H1 (cell line): ENCODE data around the gene LDLRAD4. TPM values are rescaled to one million over a fixed set of nuclear protein-coding genes. Genes with fewer than 3 reads are reported as not detected.

ENCODE experiments used
- CTCF ChIA-PET: fragments of 300-600 bp; sonication (Branson Sonifier 250); formaldehyde crosslinking; loops from one replicate; lab custom pipeline; 2021; ENCODE audit not compliant: partially characterized antibody; lab: Charles Lee
- POLR2A ChIA-PET: fragments of 300-600 bp; sonication (Branson Sonifier 250); formaldehyde crosslinking; loops from one replicate; lab custom pipeline; 2021; ENCODE audit warnings: inconsistent platforms; ENCODE audit not compliant: partially characterized antibody; lab: Charles Lee
- DNase-seq, 2 experiments: peaks; one replicate each; pipeline versions ENCODE4 v3.0.0 to v3.0.0-alpha.2; 2010 to 2022; ENCODE audit warnings: low spot score in 2 of 2, low read depth in 1 of 2, mixed read lengths in 1 of 2
- FAIRE-seq: peaks from 2 replicates; lab custom pipeline; 2011; peaks lifted over from hg19 to GRCh38; lab: Jason Lieb, UNC
- H2AFZ ChIP-seq: 2 replicates; pipeline ENCODE4 v1.8.1; 2012; ENCODE audit warnings: low read length, inconsistent platforms
- H2AK5ac ChIP-seq: 2 replicates; pipeline ENCODE4 v1.6.1; 2013; ENCODE audit warnings: low read depth, low read length
- H2BK120ac ChIP-seq: replicated peaks from 2 replicates; pipeline ENCODE3; 2013; ENCODE audit warnings: low read depth, low read length, inconsistent platforms
- H2BK12ac ChIP-seq: 2 replicates; pipeline ENCODE4 v1.6.1; 2013; ENCODE audit warnings: low read depth, low read length
- H2BK15ac ChIP-seq: 2 replicates; pipeline ENCODE4 v1.6.1; 2013; ENCODE audit warnings: low read length
- H2BK20ac ChIP-seq: 2 replicates; pipeline ENCODE4 v1.6.1; 2013; ENCODE audit warnings: low read length
- H2BK5ac ChIP-seq: 2 replicates; pipeline ENCODE4 v1.6.1; 2013; ENCODE audit warnings: low read depth, low read length
- H3K14ac ChIP-seq: 2 replicates; pipeline ENCODE4 v1.6.1; 2013; ENCODE audit warnings: inconsistent platforms; ENCODE audit not compliant: insufficient read length
- H3K18ac ChIP-seq: 2 replicates; pipeline ENCODE4 v1.6.1; 2013; ENCODE audit warnings: low read length; ENCODE audit errors: extremely low read depth
- H3K23ac ChIP-seq: 2 replicates; pipeline ENCODE4 v1.6.1; 2013; ENCODE audit warnings: inconsistent platforms; ENCODE audit not compliant: insufficient read length
- H3K23me2 ChIP-seq: 2 replicates; pipeline ENCODE4 v1.6.1; 2013; ENCODE audit warnings: low read depth, low read length
- H3K27ac ChIP-seq: 2 replicates; pipeline ENCODE4 v1.6.1; 2011; ENCODE audit warnings: low read depth, low read length, inconsistent platforms
- H3K27me3 ChIP-seq, 4 experiments: replicated peaks in 1 of 4; 1 replicate in 1 of 4; 2 replicates in 3 of 4; pipeline versions ENCODE4 v1.6.1 to v1.8.1; 2011 to 2013; ENCODE audit warnings: low read length in 3 of 4, mild to moderate bottlenecking in 3 of 4, inconsistent platforms in 2 of 4, mixed read lengths in 2 of 4, moderate library complexity in 1 of 4; ENCODE audit not compliant: control insufficient read depth in 3 of 4, insufficient read depth in 3 of 4; ENCODE audit errors: extremely low read depth in 1 of 4
- H3K36me3 ChIP-seq, 4 experiments: 2 replicates each; pipeline versions ENCODE4 v1.6.1 to v1.8.1; 2011 to 2013; ENCODE audit warnings: mild to moderate bottlenecking in 4 of 4, low read length in 3 of 4, moderate library complexity in 2 of 4, control low read depth in 1 of 4, inconsistent platforms in 1 of 4; ENCODE audit not compliant: insufficient read depth in 4 of 4, control insufficient read depth in 2 of 4
- H3K4ac ChIP-seq: replicated peaks from 2 replicates; pipeline ENCODE3; 2013; ENCODE audit warnings: low read length, low read depth, mixed read lengths, inconsistent platforms; ENCODE audit not compliant: insufficient read length
- H3K4me1 ChIP-seq, 4 experiments: replicated peaks in 1 of 4; 1 replicate in 1 of 4; 2 replicates in 3 of 4; pipeline versions ENCODE4 v1.6.1 to v1.8.1; 2011 to 2013; ENCODE audit warnings: low read length in 3 of 4, inconsistent platforms in 2 of 4, mixed read lengths in 1 of 4; ENCODE audit not compliant: insufficient read depth in 4 of 4, control insufficient read depth in 3 of 4
- H3K4me2 ChIP-seq, 2 experiments: 2 replicates each; pipeline versions ENCODE4 v1.6.1 to v1.8.1; 2011 to 2013; ENCODE audit warnings: low read depth in 2 of 2, low read length in 2 of 2, control low read depth in 1 of 2, inconsistent platforms in 1 of 2, mild to moderate bottlenecking in 1 of 2; ENCODE audit not compliant: insufficient read depth in 1 of 2
- H3K4me3 ChIP-seq, 4 experiments: fragments of 200-600, 300-600 bp in 1 of 4; sonication (generic), shearing (Covaris generic), sonication (Bioruptor Twin) in 1 of 4; 2 replicates each; pipeline versions ENCODE4 v1.5.1 to v1.8.1; 2011 to 2016; ENCODE audit warnings: low read length in 4 of 4, low read depth in 3 of 4, control low read depth in 2 of 4, inconsistent platforms in 2 of 4, mild to moderate bottlenecking in 2 of 4, mixed read lengths in 1 of 4, moderate library complexity in 1 of 4; ENCODE audit not compliant: insufficient read depth in 2 of 4; ENCODE audit errors: extremely low read depth in 1 of 4
- H3K56ac ChIP-seq: replicated peaks from 2 replicates; pipeline ENCODE3; 2013; ENCODE audit warnings: low read depth, mild to moderate bottlenecking, mixed read lengths, low read length, inconsistent platforms; ENCODE audit not compliant: insufficient read length
- H3K79me1 ChIP-seq: 2 replicates; pipeline ENCODE4 v1.6.1; 2013; ENCODE audit warnings: low read depth, low read length, control low read depth
- H3K79me2 ChIP-seq, 2 experiments: 2 replicates each; pipeline versions ENCODE4 v1.6.1 to v1.8.1; 2012 to 2013; ENCODE audit warnings: low read length in 2 of 2, mild to moderate bottlenecking in 2 of 2, inconsistent platforms in 1 of 2; ENCODE audit not compliant: insufficient read depth in 2 of 2, control insufficient read depth in 1 of 2
- H3K9ac ChIP-seq, 4 experiments: replicated peaks in 1 of 4; 1 replicate in 1 of 4; 2 replicates in 3 of 4; pipeline versions ENCODE4 v1.6.1 to v1.8.1; 2011 to 2013; ENCODE audit warnings: low read depth in 3 of 4, low read length in 3 of 4, control low read depth in 2 of 4, mild to moderate bottlenecking in 2 of 4, moderate library complexity in 2 of 4, inconsistent platforms in 1 of 4; ENCODE audit errors: extremely low read depth in 1 of 4
- H3K9me3 ChIP-seq, 2 experiments: 2 replicates each; pipeline versions ENCODE4 v1.6.1 to v1.8.1; 2012 to 2013; ENCODE audit warnings: mild to moderate bottlenecking in 2 of 2, moderate library complexity in 2 of 2, control low read depth in 1 of 2, inconsistent platforms in 1 of 2, low read depth in 1 of 2, low read length in 1 of 2, mixed read lengths in 1 of 2; ENCODE audit not compliant: insufficient read depth in 2 of 2
- H4K20me1 ChIP-seq, 2 experiments: replicated peaks in 1 of 2; 2 replicates each; pipeline versions ENCODE3 to v1.8.1; 2011 to 2013; ENCODE audit warnings: inconsistent platforms in 2 of 2, low read length in 2 of 2, mild to moderate bottlenecking in 1 of 2; ENCODE audit not compliant: insufficient read depth in 2 of 2, control insufficient read depth in 1 of 2
- H4K5ac ChIP-seq: 2 replicates; pipeline ENCODE4 v1.6.1; 2013; ENCODE audit warnings: low read length, low read depth, mixed read lengths, inconsistent platforms; ENCODE audit not compliant: insufficient read length
- H4K8ac ChIP-seq: 2 replicates; pipeline ENCODE4 v1.8.0; 2013; ENCODE audit warnings: mild to moderate bottlenecking, moderate library complexity, low read length, inconsistent platforms; ENCODE audit not compliant: insufficient read depth; ENCODE audit errors: extremely low read depth
- H4K91ac ChIP-seq: replicated peaks from 2 replicates; pipeline ENCODE3; 2013; ENCODE audit warnings: low read length, mixed read lengths, inconsistent platforms; ENCODE audit not compliant: insufficient read length
- CBX5 ChIP-seq: fragments of 300-800, 300-1000 bp; sonication (generic); IDR thresholded peaks from 2 replicates; pipeline ENCODE4 v1.7.1; 2016; ENCODE audit warnings: antibody characterized with exemption, low read length, low read depth
- EGR1 ChIP-seq: IDR thresholded peaks from 2 replicates; pipeline ENCODE4 v1.6.1; 2011; ENCODE audit warnings: low read depth, low read length, borderline replicate concordance
- EP300 ChIP-seq, 2 experiments: IDR thresholded peaks; 1 replicate in 1 of 2; 2 replicates in 1 of 2; pipeline ENCODE4 v1.6.1; 2011 to 2012; ENCODE audit warnings: low read depth in 2 of 2, low read length in 2 of 2, mild to moderate bottlenecking in 2 of 2, borderline replicate concordance in 1 of 2, inconsistent platforms in 1 of 2, moderate library complexity in 1 of 2
- HDAC6 ChIP-seq: IDR thresholded peaks from one replicate; pipeline ENCODE4 v1.7.1; 2012; ENCODE audit warnings: low read depth, mild to moderate bottlenecking, inconsistent platforms, low read length, moderate library complexity
- KDM1A ChIP-seq: fragments of 200-600, 300-600 bp; sonication (generic); IDR thresholded peaks from 2 replicates; pipeline ENCODE4 v1.7.1; 2016; ENCODE audit warnings: mild to moderate bottlenecking, low read length, borderline replicate concordance
- PHF8 ChIP-seq: fragments of 200-600 bp; sonication (generic); conservative IDR thresholded peaks from 2 replicates; pipeline ENCODE4 v1.7.1; 2012; ENCODE audit warnings: low read depth, mild to moderate bottlenecking, inconsistent platforms, low read length, moderate library complexity
- POLR2A ChIP-seq, 2 experiments: IDR thresholded peaks; 1 replicate in 1 of 2; 2 replicates in 1 of 2; pipeline ENCODE4 v1.6.1; 2011; ENCODE audit warnings: low read depth in 2 of 2, low read length in 2 of 2, mild to moderate bottlenecking in 2 of 2; ENCODE audit errors: control extremely low read depth in 1 of 2
- RAD21 ChIP-seq, 2 experiments: IDR thresholded peaks in 1 of 2; conservative IDR thresholded peaks in 1 of 2; 2 replicates each; pipeline ENCODE4 v1.6.1; 2011; ENCODE audit warnings: low read depth in 2 of 2, low read length in 2 of 2, improper control_type of control experiment in 1 of 2, inconsistent platforms in 1 of 2, mild to moderate bottlenecking in 1 of 2, moderate library complexity in 1 of 2
- RNF2 ChIP-seq: fragments of 200-900, 300-1000 bp; sonication (generic); IDR thresholded peaks from 2 replicates; pipeline ENCODE4 v1.7.1; 2016; ENCODE audit warnings: borderline replicate concordance, low read depth, mild to moderate bottlenecking, antibody characterized with exemption, low read length; ENCODE audit not compliant: poor library complexity, severe bottlenecking; ENCODE audit errors: missing control alignments
- SIX5 ChIP-seq: IDR thresholded peaks from 2 replicates; pipeline ENCODE4 v1.6.1; 2011; ENCODE audit warnings: mild to moderate bottlenecking, low read depth, low read length
- SUZ12 ChIP-seq: fragments of 200-600 bp; sonication (generic); IDR thresholded peaks from 2 replicates; pipeline ENCODE4 v1.6.1; 2012; ENCODE audit warnings: mild to moderate bottlenecking, inconsistent platforms, low read length, moderate library complexity, mixed read lengths
- USF2 ChIP-seq: IDR thresholded peaks from 2 replicates; pipeline ENCODE4 v1.6.1; 2011; ENCODE audit warnings: low read length, improper control_type of control experiment
- YY1 ChIP-seq: IDR thresholded peaks from 2 replicates; pipeline ENCODE4 v1.6.1; 2011; ENCODE audit warnings: low read depth, mild to moderate bottlenecking, low read length
- WGBS, 2 experiments: shearing (Covaris generic) in 1 of 2; methylation state at CpG; one replicate each; pipeline versions ENCODE4 v1.1.6 to v1.1.7; 2013 to 2015; ENCODE audit warnings: low lambda C conversion rate in 2 of 2, mixed read lengths in 2 of 2, inconsistent platforms in 1 of 2, low coverage in 1 of 2, missing lambda C conversion rate in 1 of 2; ENCODE audit not compliant: insufficient replicate concordance in 2 of 2, insufficient coverage in 1 of 2, insufficient read length in 1 of 2; ENCODE audit errors: extremely low coverage in 1 of 2, missing lambda C conversion rate in 1 of 2; 5-methylcytosine and 5-hydroxymethylcytosine counted together
- polyA plus RNA-seq, 7 experiments: library from polyadenylated mRNA; depleted of rRNA in 3 of 7; stranded (reverse) in 5 of 7; unstranded in 2 of 7; fragments of >200 nt in 5 of 7; fragments of 200-250 nt in 2 of 7; gene quantifications; 1 replicate in 5 of 7; 2 replicates in 1 of 7; 4 replicates in 1 of 7; pipeline versions ENCODE4 v1.2.1 to v1.2.3, GENCODE V29; 2011 to 2013; ENCODE audit warnings: missing spikeins in 2 of 7, mixed read lengths in 2 of 7
- total RNA-seq: library from RNA; stranded (reverse); fragmentation: NEBNext Ultra II Directional; extraction: Animal tissue kit (Norgen Biotek cat#: 25700); gene quantifications from 2 replicates; pipeline ENCODE4 v1.2.1, GENCODE V29; 2021

The LDLRAD4 gene
- total and polyA plus RNA-seq, 2 of the 8 experiments (the other 6 are each of a cell fraction or from before 2014, with no cell fraction given): 0.77 to 1.4 TPM

DNA sequence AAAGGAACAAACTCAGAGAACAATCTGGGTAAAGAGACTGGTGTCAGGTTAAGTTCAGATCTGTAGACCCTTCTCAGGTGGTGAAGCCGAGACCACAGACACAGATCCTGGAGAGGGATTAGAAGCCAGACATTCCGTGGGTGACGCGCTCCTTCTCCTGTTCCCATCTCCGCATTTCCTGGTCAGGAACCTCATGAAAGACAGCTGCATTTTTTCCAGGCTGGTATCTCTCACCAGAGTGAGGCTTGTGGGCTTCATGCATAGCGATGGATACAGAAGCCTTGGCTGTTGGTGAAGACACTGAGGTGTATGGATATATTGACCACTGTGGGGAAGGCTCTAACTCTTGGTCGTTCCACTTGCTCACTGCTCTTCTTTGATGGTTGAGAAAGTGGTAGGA, 355.2 kb downstream of the LDLRAD4 start:
- Histone ChIP-seq H4K8ac (no peak overlapping the region), H4K20me1 (no peaks in the 10 kb centered on the region), H3K9me3 (no peaks in the 10 kb centered on the region), H2AFZ (no peak overlapping the region), H2BK12ac (no peak overlapping the region), H3K9ac (no peak overlapping the region), H2BK120ac (no peak overlapping the region), H3K27ac (no peak overlapping the region), H2BK20ac (no peak overlapping the region), H3K27me3 (no peaks in the 10 kb centered on the region), H3K14ac (no peak overlapping the region), H3K79me2 (no peaks in the 10 kb centered on the region), H3K23me2 (no peaks in the 10 kb centered on the region), H3K4me1 (no peaks in the 10 kb centered on the region), H2BK15ac (no peak overlapping the region), H3K18ac (no peak overlapping the region), H2AK5ac (no peak overlapping the region), H3K4me3 (no peak overlapping the region), H3K23ac (no peak overlapping the region), H3K56ac (no peak overlapping the region), H4K5ac (no peak overlapping the region), H2BK5ac (no peak overlapping the region), H3K79me1 (no peaks in the 10 kb centered on the region), H4K91ac (no peak overlapping the region), H3K4me2 (no peak overlapping the region), H3K36me3 (no peaks in the 10 kb centered on the region), H3K4ac (no peak overlapping the region)
- FAIRE-seq (no peak), DNase-seq (no peak)
- WGBS, 2 experiments: 89% methylated on average over 7 of the region's 7 CpGs; no CpG with 5 or more reads in 1 of the 2 experiments
- CTCF ChIA-PET: no interaction called here
- POLR2A ChIA-PET: interaction anchor here (1.2 kb wide), 1 partner anchor 20 kb away, joined by 3 read pairs; no protein-coding TSS in a partner anchor
- TF ChIP-seq POLR2A (IDR thresholded peaks at IDR 0.05; ENCODE audit: control extremely low read depth in 1 of 2, low read depth in 2 of 2, low read length in 2 of 2) (no peak), HDAC6 (no peak), EP300 (IDR thresholded peaks at IDR 0.05; ENCODE audit: borderline replicate concordance in 1 of 2, low read depth in 2 of 2, low read length in 2 of 2) (no peak), SIX5 (no peak), RAD21 (IDR thresholded peaks at IDR 0.05 in 1 of 2, conservative IDR thresholded peaks at IDR 0.05 in 1 of 2; ENCODE audit: low read depth in 2 of 2, low read length in 2 of 2) (no peak), KDM1A (no peak), RNF2 (no peak), SUZ12 (no peak), PHF8 (no peak), CBX5 (no peak), YY1 (no peak), USF2 (no peak), EGR1 (no peak)
